GM18858 (cell line): ENCODE measurements around the gene ST6GAL2.

Experiments used
- ATAC-seq: cut with Tn5 transposase; IDR thresholded peaks from one replicate; pipeline ENCODE4 v1.9.1; 2021; ENCODE audit not compliant: unreplicated experiment

The ST6GAL2 gene

DNA sequence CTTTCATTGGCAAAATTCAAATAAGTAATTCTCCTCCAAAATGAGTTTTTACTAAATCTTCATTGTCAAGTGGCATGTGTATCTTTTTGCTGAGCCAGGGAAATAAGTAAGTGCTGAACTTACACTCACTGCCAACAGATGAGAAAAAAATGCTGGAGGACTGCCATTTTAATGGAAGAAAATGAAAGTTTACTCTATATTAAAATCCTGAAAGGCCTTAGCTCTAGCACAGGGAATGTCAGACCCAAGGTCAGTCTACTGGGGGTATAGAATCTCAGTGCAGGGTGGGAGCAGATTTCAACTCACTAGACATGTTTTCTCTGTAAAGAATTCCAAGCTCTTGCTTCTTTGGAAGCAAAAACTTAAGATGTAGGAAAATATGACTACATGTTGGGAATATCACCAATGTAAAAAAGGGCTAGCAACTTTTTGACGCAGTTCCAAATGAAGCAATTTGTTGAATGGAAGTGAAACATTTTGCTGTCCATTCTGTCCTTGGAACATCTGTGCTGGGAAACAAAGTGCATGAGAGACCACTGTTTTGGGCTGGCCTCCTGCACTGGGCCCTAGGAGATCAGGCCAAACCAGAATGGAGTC is 127.0 kb downstream of the ST6GAL2 start:
- no peak for ATAC-seq
